HCT116 (cell line): ENCODE results near the gene CDKAL1. TPM values are rescaled to one million over a fixed set of nuclear protein-coding genes. Genes with fewer than 3 reads are reported as not detected.

Experiments
- ATAC-seq: fragments of 200-7000 bp; cut with Tn5 transposase; 2 replicates; pipeline ENCODE4 v1.9.1; 2020; ENCODE audit warnings: mild to moderate bottlenecking, moderate library complexity
- BruUV-seq: library from RNA; stranded (reverse); fragments of 400-500 nt; replicated peaks from 2 replicates; lab custom pipeline; 2021; lab: Mats Ljungman, UMichigan
- CTCF ChIA-PET: fragments of 300-600 bp; sonication (Branson Sonifier 250); formaldehyde crosslinking; loops from one replicate; lab custom pipeline; 2021; ENCODE audit warnings: antibody characterized with exemption; lab: Charles Lee
- POLR2A ChIA-PET: fragments of 300-600, 350-600 bp; sonication (Branson Sonifier 250); formaldehyde crosslinking; loops from one replicate; lab custom pipeline; 2021; ENCODE audit warnings: antibody characterized with exemption; lab: Charles Lee
- RAD21 ChIA-PET, 2 experiments: fragments of 300-600 bp; sonication (Branson Sonifier 250); formaldehyde crosslinking; loops; one replicate each; lab custom pipeline; 2023; ENCODE audit warnings: low total read pairs in 2 of 2; ENCODE audit not compliant: uncharacterized antibody in 2 of 2, unreplicated experiment in 2 of 2, low non-redundant PET in 1 of 2; lab: Charles Lee
- DNase-seq: peaks from one replicate; pipeline ENCODE4 v3.0.0-alpha.2; 2010; ENCODE audit warnings: low read depth, low spot score
- H2AFZ ChIP-seq: fragments of 200-600 bp; shearing (Covaris generic), sonication (generic); 2 replicates; pipeline ENCODE4 v1.6.1; 2017; ENCODE audit warnings: low read depth, mixed run types, mixed read lengths, antibody characterized with exemption, low read length; ENCODE audit not compliant: poor library complexity, severe bottlenecking
- H3K27ac ChIP-seq: 2 replicates; pipeline ENCODE4 v1.5.1; 2012; ENCODE audit warnings: low read depth, low read length
- H3K27me3 ChIP-seq: fragments of 200-600 bp; sonication (generic); 2 replicates; pipeline ENCODE4 v1.6.1; 2016; ENCODE audit warnings: mixed run types, low read length, mixed read lengths; ENCODE audit not compliant: insufficient read depth
- H3K36me3 ChIP-seq, 2 experiments: fragments of 200-500 bp in 1 of 2; fragments of 200-600 bp in 1 of 2; sonication (Bioruptor generic) in 1 of 2; sonication (generic) in 1 of 2; 2 replicates each; pipeline versions ENCODE4 v1.5.1 to v1.6.1; 2014 to 2016; ENCODE audit warnings: low read length in 2 of 2, inconsistent platforms in 1 of 2, mixed read lengths in 1 of 2, mixed run types in 1 of 2; ENCODE audit not compliant: insufficient read depth in 2 of 2, control insufficient read depth in 1 of 2
- H3K4me1 ChIP-seq, 2 experiments: fragments of 200-600 bp in 1 of 2; sonication (generic) in 1 of 2; 2 replicates each; pipeline versions ENCODE4 v1.5.1 to v1.6.1; 2012 to 2017; ENCODE audit warnings: low read length in 2 of 2, inconsistent platforms in 1 of 2, mild to moderate bottlenecking in 1 of 2, mixed read lengths in 1 of 2, mixed run types in 1 of 2, moderate library complexity in 1 of 2; ENCODE audit not compliant: insufficient read depth in 2 of 2, control insufficient read depth in 1 of 2
- H3K4me2 ChIP-seq: fragments of 200-600 bp; sonication (generic); 2 replicates; pipeline ENCODE4 v1.6.1; 2017; ENCODE audit warnings: mixed run types, low read length, mixed read lengths
- H3K4me3 ChIP-seq, 2 experiments: fragments of 200-600 bp in 1 of 2; sonication (generic) in 1 of 2; replicated peaks in 1 of 2; 2 replicates each; pipeline ENCODE4 v1.5.1; 2011 to 2016; ENCODE audit warnings: low read length in 2 of 2, control low read depth in 1 of 2, low read depth in 1 of 2, mild to moderate bottlenecking in 1 of 2, mixed read lengths in 1 of 2, mixed run types in 1 of 2
- H3K79me2 ChIP-seq: fragments of 200-600 bp; sonication (generic); 2 replicates; pipeline ENCODE4 v1.6.1; 2017; ENCODE audit warnings: mild to moderate bottlenecking, mixed run types, low read length, moderate library complexity, mixed read lengths; ENCODE audit not compliant: insufficient read depth
- H3K9ac ChIP-seq: fragments of 200-600 bp; sonication (generic); 2 replicates; pipeline ENCODE4 v1.6.1; 2016; ENCODE audit warnings: low read length, mixed read lengths
- H3K9me2 ChIP-seq: fragments of 200-600 bp; sonication (generic), shearing (Covaris generic); 2 replicates; pipeline ENCODE4 v1.6.1; 2017; ENCODE audit warnings: mixed run types, mild to moderate bottlenecking, moderate library complexity; ENCODE audit not compliant: insufficient read depth
- H3K9me3 ChIP-seq, 2 experiments: fragments of 200-500 bp in 1 of 2; fragments of 200-600 bp in 1 of 2; sonication (Bioruptor generic) in 1 of 2; sonication (generic) in 1 of 2; 2 replicates each; pipeline ENCODE4 v1.6.1; 2014 to 2017; ENCODE audit warnings: low read length in 2 of 2, mixed read lengths in 2 of 2, inconsistent platforms in 1 of 2, low read depth in 1 of 2, mild to moderate bottlenecking in 1 of 2, mixed run types in 1 of 2, moderate library complexity in 1 of 2; ENCODE audit not compliant: control insufficient read depth in 1 of 2, insufficient read depth in 1 of 2
- H4K20me1 ChIP-seq: fragments of 200-600 bp; sonication (generic), shearing (Covaris generic); 2 replicates; pipeline ENCODE4 v1.6.1; 2017; ENCODE audit warnings: mixed run types, mild to moderate bottlenecking, moderate library complexity; ENCODE audit not compliant: insufficient read depth
- CBX3 ChIP-seq: IDR thresholded peaks from 2 replicates; pipeline ENCODE4 v1.6.1; 2012; ENCODE audit warnings: low read depth
- CEBPB ChIP-seq: IDR thresholded peaks from 2 replicates; pipeline ENCODE4 v1.6.1; 2012; ENCODE audit warnings: low read depth
- CTCF ChIP-seq, 3 experiments: fragments of 200-600 bp in 1 of 3; sonication (generic) in 1 of 3; IDR thresholded peaks in 2 of 3; conservative IDR thresholded peaks in 1 of 3; 2 replicates each; pipeline ENCODE4 v1.5.1; 2012 to 2017; ENCODE audit warnings: low read depth in 2 of 3, low read length in 2 of 3, antibody characterized with exemption in 1 of 3, borderline replicate concordance in 1 of 3, control low read depth in 1 of 3, mild to moderate bottlenecking in 1 of 3, mixed read lengths in 1 of 3, mixed run types in 1 of 3, moderate library complexity in 1 of 3; ENCODE audit not compliant: insufficient read depth in 1 of 3
- EGR1 ChIP-seq: IDR thresholded peaks from 2 replicates; pipeline ENCODE4 v1.6.1; 2012; ENCODE audit warnings: low read depth
- ELF1 ChIP-seq: IDR thresholded peaks from 2 replicates; pipeline ENCODE4 v1.6.1; 2012; ENCODE audit warnings: low read depth, borderline replicate concordance
- EZH2 ChIP-seq: fragments of 200-600 bp; sonication (generic); IDR thresholded peaks from 2 replicates; pipeline ENCODE4 v1.6.1; 2017; ENCODE audit warnings: antibody characterized with exemption, mixed run types
- EZH2phosphoT487 ChIP-seq: fragments of 200-600 bp; IDR thresholded peaks from 2 replicates; pipeline ENCODE4 v1.6.1; 2018; ENCODE audit warnings: antibody characterized with exemption, borderline replicate concordance
- FOSL1 ChIP-seq: IDR thresholded peaks from 2 replicates; pipeline ENCODE4 v1.6.1; 2012; ENCODE audit warnings: low read depth
- JUND ChIP-seq: IDR thresholded peaks from 2 replicates; pipeline ENCODE4 v1.6.1; 2012
- MAX ChIP-seq: IDR thresholded peaks from 2 replicates; pipeline ENCODE4 v1.6.1; 2012
- POLR2A ChIP-seq: IDR thresholded peaks from 2 replicates; pipeline ENCODE4 v1.7.0; 2011; ENCODE audit warnings: borderline replicate concordance; ENCODE audit not compliant: insufficient read depth, insufficient read length; ENCODE audit errors: extremely low read depth
- POLR2AphosphoS5 ChIP-seq: IDR thresholded peaks from 2 replicates; pipeline ENCODE4 v1.6.1; 2011; ENCODE audit warnings: mild to moderate bottlenecking, low read depth, low read length, moderate library complexity
- RAD21 ChIP-seq: IDR thresholded peaks from 2 replicates; pipeline ENCODE4 v1.6.1; 2012; ENCODE audit warnings: low read depth, mild to moderate bottlenecking
- SP1 ChIP-seq: IDR thresholded peaks from 2 replicates; pipeline ENCODE4 v1.6.1; 2012; ENCODE audit warnings: low read depth
- SRF ChIP-seq: IDR thresholded peaks from 2 replicates; pipeline ENCODE4 v1.6.1; 2012; ENCODE audit warnings: low read depth
- TCF7L2 ChIP-seq: IDR thresholded peaks from 2 replicates; pipeline ENCODE4 v1.7.0; 2011; ENCODE audit warnings: borderline replicate concordance, inconsistent platforms; ENCODE audit not compliant: insufficient read depth, insufficient read length; ENCODE audit errors: extremely low read depth
- YY1 ChIP-seq: IDR thresholded peaks from 2 replicates; pipeline ENCODE4 v1.6.1; 2011; ENCODE audit warnings: low read length, low read depth, moderate library complexity, mild to moderate bottlenecking; ENCODE audit not compliant: insufficient replicate concordance; ENCODE audit errors: extremely low read depth
- ZFX ChIP-seq: fragments of 450-650 bp; IDR thresholded peaks from 2 replicates; pipeline ENCODE4 v1.6.1; 2017
- intact Hi-C: fragments of 100-400 bp; cut with micrococcal nuclease; formaldehyde crosslinking; loops from 2 replicates; pipeline ENCODE4 v1.10.0; 2022
- total RNA-seq: library from RNA; stranded (reverse); gene quantifications from one replicate; pipeline ENCODE4 v1.2.1, GENCODE V29; 2021; ENCODE audit not compliant: unreplicated experiment
- TF ChIP-seq, protein P1 (sequence below): IDR thresholded peaks from 2 replicates; pipeline ENCODE4 v1.6.1; 2012; ENCODE audit warnings: low read depth
- TF ChIP-seq, protein P2 (sequence below): IDR thresholded peaks from 2 replicates; pipeline ENCODE4 v1.6.1; 2012

The CDKAL1 gene
- total RNA-seq, 1 experiment from 2014 or later: 14.9 TPM

- no TSS peak for BruUV-seq
- ATAC-seq: no peak
- Histone ChIP-seq H2AFZ (no peak overlapping the region), H3K4me3 (no peak overlapping the region), H3K27me3 (no peaks in the 10 kb centered on the region), H3K9ac (no peak overlapping the region), H3K9me2 (no peaks in the 10 kb centered on the region), H3K4me1 (peaks cover 0 to 5% of the 10 kb centered on the region in 2 experiments; a peak in 1 of 4 replicates), H3K27ac (no peak overlapping the region), H3K9me3 (no peaks in the 10 kb centered on the region), H3K4me2 (no peak overlapping the region), H3K79me2 (no peaks in the 10 kb centered on the region), H3K36me3 (no peaks in the 10 kb centered on the region), H4K20me1 (no peaks in the 10 kb centered on the region)
- intact Hi-C loops: no loop called here
- ChIA-PET CTCF (no interaction called here), RAD21 (no interaction called here), POLR2A (no interaction called here)
- TF ChIP-seq SP1 (no peak), EZH2phosphoT487 (no peak), CTCF (IDR thresholded peaks at IDR 0.05 in 2 of 3, conservative IDR thresholded peaks at IDR 0.05 in 1 of 3; ENCODE audit: borderline replicate concordance in 1 of 3, insufficient read depth in 1 of 3, low read depth in 2 of 3, low read length in 2 of 3) (no peak), CEBPB (no peak), CBX3 (no peak), MAX (no peak), RAD21 (no peak), EZH2 (no peak), ZFX (no peak), ELF1 (no peak), POLR2A (no peak), SRF (no peak), JUND (no peak), TCF7L2 (no peak), POLR2AphosphoS5 (no peak), EGR1 (no peak), FOSL1 (no peak), YY1 (no peak)
- TF ChIP-seq, protein P1, sequence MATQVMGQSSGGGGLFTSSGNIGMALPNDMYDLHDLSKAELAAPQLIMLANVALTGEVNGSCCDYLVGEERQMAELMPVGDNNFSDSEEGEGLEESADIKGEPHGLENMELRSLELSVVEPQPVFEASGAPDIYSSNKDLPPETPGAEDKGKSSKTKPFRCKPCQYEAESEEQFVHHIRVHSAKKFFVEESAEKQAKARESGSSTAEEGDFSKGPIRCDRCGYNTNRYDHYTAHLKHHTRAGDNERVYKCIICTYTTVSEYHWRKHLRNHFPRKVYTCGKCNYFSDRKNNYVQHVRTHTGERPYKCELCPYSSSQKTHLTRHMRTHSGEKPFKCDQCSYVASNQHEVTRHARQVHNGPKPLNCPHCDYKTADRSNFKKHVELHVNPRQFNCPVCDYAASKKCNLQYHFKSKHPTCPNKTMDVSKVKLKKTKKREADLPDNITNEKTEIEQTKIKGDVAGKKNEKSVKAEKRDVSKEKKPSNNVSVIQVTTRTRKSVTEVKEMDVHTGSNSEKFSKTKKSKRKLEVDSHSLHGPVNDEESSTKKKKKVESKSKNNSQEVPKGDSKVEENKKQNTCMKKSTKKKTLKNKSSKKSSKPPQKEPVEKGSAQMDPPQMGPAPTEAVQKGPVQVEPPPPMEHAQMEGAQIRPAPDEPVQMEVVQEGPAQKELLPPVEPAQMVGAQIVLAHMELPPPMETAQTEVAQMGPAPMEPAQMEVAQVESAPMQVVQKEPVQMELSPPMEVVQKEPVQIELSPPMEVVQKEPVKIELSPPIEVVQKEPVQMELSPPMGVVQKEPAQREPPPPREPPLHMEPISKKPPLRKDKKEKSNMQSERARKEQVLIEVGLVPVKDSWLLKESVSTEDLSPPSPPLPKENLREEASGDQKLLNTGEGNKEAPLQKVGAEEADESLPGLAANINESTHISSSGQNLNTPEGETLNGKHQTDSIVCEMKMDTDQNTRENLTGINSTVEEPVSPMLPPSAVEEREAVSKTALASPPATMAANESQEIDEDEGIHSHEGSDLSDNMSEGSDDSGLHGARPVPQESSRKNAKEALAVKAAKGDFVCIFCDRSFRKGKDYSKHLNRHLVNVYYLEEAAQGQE: no peak
- TF ChIP-seq, protein P2, sequence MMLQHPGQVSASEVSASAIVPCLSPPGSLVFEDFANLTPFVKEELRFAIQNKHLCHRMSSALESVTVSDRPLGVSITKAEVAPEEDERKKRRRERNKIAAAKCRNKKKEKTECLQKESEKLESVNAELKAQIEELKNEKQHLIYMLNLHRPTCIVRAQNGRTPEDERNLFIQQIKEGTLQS: no peak
- no peak for DNase-seq
Measured at GRCh38 chr6:20900389-20901160, 366.3 kb downstream of the CDKAL1 start.
